ENCODE results near the gene TUBGCP3.
"Not testable (repeated sequence)": the region's sequence is repeated elsewhere in the genome, so short reads cannot be mapped to it uniquely, and the experiment has no call there.

Gene TUBGCP3, protein sequence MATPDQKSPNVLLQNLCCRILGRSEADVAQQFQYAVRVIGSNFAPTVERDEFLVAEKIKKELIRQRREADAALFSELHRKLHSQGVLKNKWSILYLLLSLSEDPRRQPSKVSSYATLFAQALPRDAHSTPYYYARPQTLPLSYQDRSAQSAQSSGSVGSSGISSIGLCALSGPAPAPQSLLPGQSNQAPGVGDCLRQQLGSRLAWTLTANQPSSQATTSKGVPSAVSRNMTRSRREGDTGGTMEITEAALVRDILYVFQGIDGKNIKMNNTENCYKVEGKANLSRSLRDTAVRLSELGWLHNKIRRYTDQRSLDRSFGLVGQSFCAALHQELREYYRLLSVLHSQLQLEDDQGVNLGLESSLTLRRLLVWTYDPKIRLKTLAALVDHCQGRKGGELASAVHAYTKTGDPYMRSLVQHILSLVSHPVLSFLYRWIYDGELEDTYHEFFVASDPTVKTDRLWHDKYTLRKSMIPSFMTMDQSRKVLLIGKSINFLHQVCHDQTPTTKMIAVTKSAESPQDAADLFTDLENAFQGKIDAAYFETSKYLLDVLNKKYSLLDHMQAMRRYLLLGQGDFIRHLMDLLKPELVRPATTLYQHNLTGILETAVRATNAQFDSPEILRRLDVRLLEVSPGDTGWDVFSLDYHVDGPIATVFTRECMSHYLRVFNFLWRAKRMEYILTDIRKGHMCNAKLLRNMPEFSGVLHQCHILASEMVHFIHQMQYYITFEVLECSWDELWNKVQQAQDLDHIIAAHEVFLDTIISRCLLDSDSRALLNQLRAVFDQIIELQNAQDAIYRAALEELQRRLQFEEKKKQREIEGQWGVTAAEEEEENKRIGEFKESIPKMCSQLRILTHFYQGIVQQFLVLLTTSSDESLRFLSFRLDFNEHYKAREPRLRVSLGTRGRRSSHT

GRCh38 chr13:112587764-112588489 lies at the start of gene TUBGCP3:
Gene TUBGCP3 (minus strand): TSS chr13:112588153. CDS start chr13:112587980, 173 bp downstream.
- peak; percentile 64 for DNase-seq (ENCODE audit: low spot score)

DNA sequence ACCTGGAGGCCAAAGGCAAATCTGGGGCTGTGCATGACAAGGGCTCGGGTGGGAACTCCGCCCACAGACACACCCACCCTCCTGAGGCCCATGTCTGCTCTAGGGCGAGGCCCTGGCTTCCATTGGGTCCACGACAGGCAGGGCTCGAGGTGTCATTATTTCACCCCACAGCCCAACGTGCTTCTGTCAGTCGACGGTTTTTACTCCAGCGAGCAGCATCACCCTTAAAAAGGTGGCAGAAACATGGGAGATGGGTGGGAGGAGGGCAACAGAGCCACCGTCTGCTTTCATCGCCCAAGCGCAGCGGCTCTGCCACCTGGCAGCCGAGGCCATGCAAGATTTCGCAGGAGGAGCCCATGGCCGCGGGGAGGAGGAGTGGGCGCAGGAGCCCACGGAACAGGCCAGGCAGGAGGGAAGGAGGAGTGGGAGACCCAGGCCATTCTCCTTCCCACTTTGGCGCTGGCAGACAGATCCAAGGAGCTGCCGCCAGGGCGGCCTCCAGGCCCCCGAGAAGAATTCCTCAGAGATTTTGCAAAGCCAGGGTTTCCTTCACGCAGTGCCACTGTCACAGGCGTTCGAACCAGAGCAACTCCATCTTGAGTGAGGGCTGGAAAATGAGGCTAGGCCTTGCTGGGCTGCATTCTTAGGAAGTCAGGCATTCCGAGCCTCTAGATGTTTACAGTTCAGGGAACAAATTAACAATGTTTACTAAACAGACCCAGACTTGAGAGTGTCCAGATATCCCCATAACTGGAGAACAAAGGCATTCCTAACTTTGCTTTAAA lies 49.3 kb upstream of the TUBGCP3 start:
- DNase-seq (ENCODE audit: low spot score) = no peak

GRCh38 chr13:112636401-112636975 lies 48.5 kb upstream of the TUBGCP3 start:
- DNase-seq (ENCODE audit: low spot score) = no peak

DNA sequence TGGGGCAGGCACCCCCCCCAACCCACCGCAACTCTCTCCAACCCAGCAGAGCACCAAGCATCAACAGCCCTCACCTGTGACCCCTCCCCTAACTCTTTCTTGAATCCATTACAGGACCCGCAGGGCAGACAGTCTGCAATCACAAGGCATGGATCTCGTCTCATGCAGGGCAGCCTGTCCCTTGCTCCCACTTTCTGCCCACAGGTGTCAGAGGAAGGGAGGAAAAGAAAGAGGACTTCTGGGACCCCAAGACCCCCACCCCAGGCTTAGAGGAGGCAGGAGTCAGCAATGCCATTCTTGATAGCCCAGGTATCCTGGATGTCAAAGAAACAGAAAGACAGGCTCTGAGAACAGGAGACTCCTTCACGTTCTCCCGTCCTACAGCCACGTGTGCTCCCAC lies 47.4 kb upstream of the TUBGCP3 start:
- DNase-seq (ENCODE audit: low spot score) = no peak

DNA sequence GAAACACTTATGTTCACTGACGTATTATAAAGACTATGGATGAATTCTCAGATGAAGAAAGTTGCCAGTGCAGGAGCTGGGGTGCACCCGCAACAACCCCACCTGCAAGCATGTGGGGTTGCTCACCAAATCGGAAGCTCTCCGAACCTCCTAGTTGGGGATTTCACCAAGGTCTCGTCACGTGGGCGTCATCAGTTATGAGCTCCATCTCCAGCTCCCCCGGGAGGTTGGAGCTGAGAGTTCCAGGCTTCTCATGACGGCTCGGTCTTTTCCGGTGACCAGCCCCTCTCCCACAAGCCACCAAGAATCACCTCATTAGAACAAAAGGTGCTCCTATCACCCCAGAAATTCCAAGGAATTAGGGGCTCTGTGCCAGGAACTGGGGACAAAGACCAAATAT lies 46.1 kb upstream of the TUBGCP3 start:
- no peak for DNase-seq (ENCODE audit: low spot score)

GRCh38 chr13:112630226-112630625 lies 42.3 kb upstream of the TUBGCP3 start:
- not testable (repeated sequence) for DNase-seq (ENCODE audit: low spot score)

DNA sequence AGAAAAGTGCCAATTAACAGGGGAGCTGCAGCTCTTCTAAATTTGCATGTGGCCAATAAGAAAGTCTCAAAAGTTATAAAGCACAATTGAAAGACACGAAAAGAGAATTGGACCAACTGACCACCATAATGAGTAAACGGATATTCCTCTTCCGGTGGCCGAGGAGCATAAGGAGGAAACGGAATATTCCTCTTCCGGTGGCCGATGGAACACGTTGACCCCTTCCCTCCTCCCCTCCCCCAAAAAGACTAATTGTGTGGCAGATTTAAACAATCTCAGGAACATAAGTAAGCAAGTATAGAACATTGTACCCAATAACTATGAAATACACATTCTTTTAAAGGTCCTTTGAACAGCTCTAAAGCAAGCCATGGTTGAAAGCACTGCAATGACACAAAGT lies 41.2 kb upstream of the TUBGCP3 start:
- DNase-seq (ENCODE audit: low spot score) = no peak

DNA sequence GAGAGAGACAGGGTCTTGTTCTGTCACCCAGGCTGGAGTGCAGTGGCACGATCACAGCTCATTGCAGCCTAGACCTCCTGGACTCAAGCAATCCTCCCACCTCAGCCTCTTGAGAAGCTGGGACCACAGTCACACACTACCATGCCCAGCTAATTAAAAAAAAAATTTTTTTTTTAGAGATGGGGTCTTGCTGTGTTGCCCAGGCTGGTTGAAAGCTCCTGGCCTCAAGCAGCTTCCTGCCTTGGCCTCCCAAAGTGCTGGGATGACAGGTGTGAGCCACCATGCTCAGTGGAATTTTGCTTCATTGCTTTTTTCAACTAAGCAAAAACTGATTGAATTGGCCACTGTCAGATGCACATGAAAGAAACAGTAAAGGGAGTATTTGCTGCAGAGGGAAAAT lies 39.7 kb upstream of the TUBGCP3 start:
- not testable (repeated sequence) for DNase-seq (ENCODE audit: low spot score)

- DNase-seq (ENCODE audit: low spot score) = no peak
Observed at GRCh38 chr13:112627161-112627560, 39.2 kb upstream of the TUBGCP3 start.

DNA sequence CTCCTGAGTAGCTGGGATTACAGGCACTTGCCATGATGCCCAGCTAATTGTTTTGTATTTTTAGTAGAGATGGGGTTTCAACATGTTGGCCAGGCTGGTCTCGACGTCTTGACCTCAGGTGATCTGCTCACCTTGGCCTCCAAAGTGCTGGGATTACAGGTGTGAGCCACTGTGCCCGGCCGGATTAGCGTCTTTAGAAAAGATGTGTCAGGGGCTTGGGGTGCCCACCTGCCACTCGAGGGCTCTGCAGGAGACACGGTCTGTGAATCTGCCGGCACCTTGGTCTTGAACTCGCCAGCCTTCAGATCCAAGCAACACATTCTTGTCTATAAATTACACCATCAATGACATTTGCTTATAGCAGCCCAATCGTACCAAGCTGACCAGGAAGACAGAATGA lies 38.8 kb upstream of the TUBGCP3 start:
- DNase-seq (ENCODE audit: low spot score) = no peak

DNA sequence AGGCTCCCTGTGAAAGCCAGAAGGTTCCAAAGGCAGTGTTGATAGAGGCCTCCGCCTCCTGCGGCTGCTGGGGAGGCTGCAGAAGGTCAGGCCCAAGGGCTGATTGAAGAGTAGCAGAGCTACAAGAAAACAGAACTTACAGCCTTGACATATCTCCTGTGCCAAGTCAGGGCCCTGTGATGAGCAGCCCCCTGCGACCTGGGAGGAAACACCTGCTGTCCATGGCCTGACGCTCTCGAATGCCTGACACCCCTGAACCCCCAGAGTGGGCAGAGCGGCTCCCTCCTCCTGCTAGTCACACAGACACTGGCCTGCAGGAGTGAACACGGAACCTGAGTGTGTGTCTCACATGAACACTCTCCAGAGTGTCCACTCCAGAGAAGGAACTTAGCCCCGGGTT lies 38.2 kb upstream of the TUBGCP3 start:
- no peak for DNase-seq (ENCODE audit: low spot score)

DNA sequence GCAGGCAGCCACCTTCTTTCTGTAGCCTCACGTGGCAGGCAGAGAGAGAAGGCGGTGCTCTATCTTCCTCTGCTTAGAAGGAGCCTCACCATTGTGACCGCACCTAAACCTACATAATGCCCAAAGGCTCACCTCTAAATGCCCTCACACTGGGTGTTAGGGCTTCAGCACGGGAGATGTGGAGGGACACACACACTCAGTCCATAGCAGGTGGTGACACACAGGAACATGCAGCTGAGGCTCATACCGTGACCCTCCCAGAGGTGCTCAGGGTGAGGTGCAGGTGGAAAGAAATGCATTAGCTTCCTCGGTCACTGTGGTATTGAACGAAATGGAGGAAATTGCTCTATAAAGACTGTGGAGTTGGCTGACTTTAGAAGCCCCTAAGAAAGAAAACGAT lies 37.7 kb upstream of the TUBGCP3 start:
- DNase-seq (ENCODE audit: low spot score) = no peak

GRCh38 chr13:112624602-112625430 lies 36.9 kb upstream of the TUBGCP3 start:
- DNase-seq (ENCODE audit: low spot score) = no peak

GRCh38 chr13:112624040-112624439 lies 36.1 kb upstream of the TUBGCP3 start:
- no peak for DNase-seq (ENCODE audit: low spot score)

DNA sequence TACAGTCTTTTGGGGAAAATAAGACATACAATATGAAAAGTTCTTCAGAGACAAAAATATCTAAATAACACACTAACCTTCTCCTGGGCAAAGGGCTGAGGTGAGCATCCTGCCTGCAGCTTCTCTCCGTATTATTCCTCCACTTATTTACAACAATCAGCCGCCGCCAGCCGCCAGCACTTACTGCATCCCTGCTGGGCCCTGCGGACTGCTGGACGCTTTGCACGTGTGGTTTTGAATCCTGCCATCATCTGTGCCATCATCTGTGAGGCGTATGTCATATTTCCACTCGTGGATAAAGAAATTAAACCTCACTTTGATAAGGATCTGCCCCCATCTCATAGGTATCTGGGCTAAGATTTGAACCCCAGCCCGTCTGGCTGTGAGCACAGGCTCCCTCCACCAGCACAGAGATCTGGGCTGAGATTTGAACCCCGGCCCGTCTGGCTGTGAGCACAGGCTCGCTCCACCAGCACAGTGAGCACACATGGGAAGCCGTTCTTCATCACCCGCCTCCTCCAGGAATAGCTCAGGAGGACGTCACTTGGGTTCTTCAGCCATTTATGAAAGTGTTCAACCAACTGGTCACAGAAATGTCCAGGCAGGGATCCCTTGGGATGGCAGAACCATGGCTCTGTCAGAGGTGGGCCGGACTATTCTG lies 35.2 kb upstream of the TUBGCP3 start:
- DNase-seq (ENCODE audit: low spot score) = no peak

GRCh38 chr13:112622375-112622774 lies 34.4 kb upstream of the TUBGCP3 start:
- DNase-seq (ENCODE audit: low spot score) = no peak

GRCh38 chr13:112619730-112620631 lies 32.0 kb upstream of the TUBGCP3 start:
- peak; percentile 75 for DNase-seq (ENCODE audit: low spot score)

GRCh38 chr13:112618501-112618900 lies 30.5 kb upstream of the TUBGCP3 start:
- DNase-seq (ENCODE audit: low spot score) = no peak

All from pons (tissue), 1 donor.